H54 (cell line): ENCODE data around the gene SP3.

Experiments
- DNase-seq: peaks from one replicate; pipeline ENCODE4 v3.0.0; 2011; ENCODE audit warnings: low spot score, mixed read lengths; ENCODE audit not compliant: insufficient read length
- FAIRE-seq: peaks from 3 replicates; lab custom pipeline; 2011; peaks lifted over from hg19 to GRCh38; lab: Jason Lieb, UNC
- POLR2A ChIP-seq: IDR thresholded peaks from 2 replicates; pipeline ENCODE4 v1.6.1; 2011; ENCODE audit warnings: low read depth, mild to moderate bottlenecking, low read length

SP3 gene

DNA sequence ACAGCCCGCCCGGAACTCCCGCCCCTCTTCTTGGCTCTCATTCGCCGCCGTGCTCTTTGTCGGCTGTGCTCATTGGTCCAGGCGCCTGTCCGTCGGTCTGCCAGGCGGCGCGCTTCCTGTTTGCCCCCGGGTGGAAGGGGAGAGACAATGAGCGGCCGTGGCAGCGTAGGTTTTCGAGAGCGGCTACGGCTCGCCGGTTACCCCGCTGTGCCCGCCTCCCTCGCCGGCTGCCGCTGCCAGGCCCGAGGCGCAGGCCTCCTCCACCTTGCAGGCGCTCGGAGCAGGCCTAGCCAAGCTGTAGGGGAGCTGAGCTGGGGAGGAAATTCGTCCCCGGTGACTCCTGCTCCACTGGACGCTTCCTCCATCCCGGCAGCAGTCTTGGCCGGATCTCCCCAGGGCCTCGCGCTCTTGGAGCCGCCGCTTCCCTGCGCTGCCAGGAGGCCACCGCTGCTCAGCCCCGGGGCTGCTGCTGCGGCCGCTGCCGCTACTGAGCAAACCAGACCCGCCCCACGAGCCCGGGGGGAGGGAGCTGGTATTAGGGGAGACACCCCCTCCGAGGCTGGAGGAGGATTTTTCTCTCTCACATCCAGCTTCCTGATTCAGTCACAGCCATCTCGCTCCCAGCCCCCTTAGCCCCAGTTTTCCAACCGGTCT lies at the start of gene SP3:
SP3 (minus strand) TSS at position 2 of the 654 bp plus-strand sequence. CDS start 202 bp downstream, outside the sequence.
- FAIRE-seq (peak; percentile 94), DNase-seq (peak; percentile 88)

DNA sequence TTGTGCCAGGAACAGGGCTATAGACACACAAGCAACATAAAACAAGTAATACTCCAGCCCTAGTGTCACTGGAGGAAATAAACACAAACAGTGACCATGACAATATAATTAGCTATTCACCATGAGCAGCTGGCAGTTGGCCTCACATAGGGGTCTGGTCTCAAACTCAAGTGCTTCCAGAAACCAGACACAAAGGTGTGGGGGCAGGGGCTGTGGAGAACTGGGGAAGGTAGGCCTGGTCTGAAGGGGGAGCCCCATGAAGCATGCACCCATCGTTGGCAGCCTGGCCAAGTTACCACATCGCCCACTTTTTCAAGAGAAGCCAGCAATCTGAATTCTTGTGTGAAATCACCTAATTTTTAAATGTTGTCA lies 49.5 kb upstream of the SP3 start:
- no peak for TF ChIP-seq POLR2A
- no peak for DNase-seq
- no peak for FAIRE-seq

More for the DNA sequence above, at the start of gene SP3:
- TF ChIP-seq POLR2A, result peak; percentile 56

DNA sequence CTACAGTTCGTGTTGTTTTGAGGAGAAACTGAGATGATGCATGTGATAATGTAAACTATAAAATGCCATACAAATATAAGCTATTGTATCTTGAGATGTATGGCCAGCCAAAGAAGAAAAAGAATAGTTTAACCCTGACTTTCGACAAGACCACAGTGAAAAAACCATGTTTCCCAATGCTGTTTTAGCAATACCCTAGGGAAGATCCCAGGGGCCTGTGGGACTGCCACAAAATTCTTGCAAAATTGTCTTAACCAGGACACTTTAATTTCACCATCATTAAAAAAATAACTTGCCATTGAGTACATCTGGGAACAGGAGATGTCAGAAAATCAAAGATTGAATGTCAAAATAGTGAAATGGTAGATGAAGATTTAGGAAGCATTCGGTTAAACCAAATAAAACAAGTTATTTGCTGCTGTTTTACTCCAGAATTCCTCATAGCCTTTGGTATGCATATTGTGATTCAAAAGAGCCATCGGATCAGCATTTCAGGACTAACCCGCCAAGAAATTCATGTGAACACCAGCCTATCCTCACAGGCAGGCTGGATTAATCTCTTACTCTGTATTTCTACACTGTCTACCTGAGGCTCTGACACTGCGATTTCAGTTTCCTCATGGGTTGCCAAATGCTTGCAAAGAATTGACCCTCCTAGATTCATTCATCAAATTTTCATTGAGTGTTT lies 49.0 kb upstream of the SP3 start:
- no peak for TF ChIP-seq POLR2A
- DNase-seq (no peak), FAIRE-seq (no peak)

DNA sequence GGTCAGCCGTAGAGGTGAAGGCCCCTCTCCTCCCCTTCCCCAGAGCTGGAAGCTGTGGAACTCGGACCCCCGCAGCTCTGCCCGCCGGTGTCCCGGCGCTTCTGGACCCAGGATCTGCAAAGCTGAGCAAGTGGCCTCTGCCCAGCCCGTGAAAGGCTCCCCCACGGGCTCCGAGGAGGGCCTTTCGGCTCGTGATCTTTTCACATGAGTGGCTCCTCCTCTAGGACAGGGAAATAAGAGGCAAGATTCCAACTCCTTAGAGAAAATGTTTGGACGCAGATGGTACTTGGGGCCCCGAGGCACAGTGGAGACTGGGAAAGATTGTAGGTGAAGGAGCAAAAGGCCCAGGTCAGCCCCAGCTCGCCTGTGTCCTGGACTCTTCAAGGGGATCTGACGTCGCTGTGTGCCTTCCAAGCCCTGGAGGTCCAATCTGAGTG lies 48.2 kb upstream of the SP3 start:
- DNase-seq (no peak), FAIRE-seq (no peak)
- TF ChIP-seq POLR2A, result no peak

DNA sequence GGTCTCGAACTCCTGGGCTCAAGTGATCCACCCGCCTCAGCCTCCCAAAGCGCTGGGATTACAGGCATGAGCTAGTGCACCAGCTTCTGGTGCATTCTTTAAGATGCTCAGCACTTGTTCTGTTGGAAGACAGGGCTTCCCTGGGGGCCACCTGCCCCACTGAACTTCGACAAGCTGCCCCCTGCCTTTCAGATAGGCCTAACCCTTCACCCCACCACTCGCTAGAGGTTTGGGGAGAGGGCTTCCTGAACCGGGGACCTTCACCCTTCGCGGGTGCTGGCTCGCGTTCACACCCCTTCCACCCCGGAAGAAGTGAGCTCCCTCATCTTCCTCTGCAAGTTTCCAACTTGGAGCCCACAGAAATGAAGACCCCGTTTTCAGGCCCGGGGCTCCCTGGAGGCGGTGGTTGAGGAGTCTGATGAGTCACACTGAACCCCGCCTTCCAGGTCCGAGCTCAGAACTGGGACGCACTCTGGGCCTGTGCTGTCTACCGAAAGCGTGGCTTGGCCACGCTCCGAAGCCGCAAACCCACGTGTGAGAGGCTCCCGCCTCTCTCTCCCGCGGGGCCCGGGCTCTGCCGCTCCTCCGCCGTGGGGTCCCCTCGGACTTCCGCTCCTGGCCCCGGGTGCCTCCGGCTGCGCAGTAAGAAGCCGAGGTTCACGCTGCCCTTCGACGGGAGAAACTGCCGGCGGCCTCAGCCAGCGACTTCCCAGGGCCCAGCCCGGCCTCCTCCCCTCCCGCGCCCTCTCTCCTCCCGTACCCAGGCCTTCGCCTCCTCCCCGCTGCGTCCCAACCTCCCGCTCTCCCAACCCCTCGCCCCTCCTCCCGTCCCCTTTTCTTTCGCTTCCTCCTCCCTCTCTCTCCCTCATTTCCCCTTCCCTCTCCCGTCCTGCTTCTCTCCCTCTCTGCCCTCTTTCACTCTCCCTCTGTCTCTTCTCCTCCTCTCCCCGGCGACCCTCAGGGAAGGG lies 47.5 kb upstream of the SP3 start:
- DNase-seq (no peak), FAIRE-seq (no peak)
- no peak for TF ChIP-seq POLR2A

DNA sequence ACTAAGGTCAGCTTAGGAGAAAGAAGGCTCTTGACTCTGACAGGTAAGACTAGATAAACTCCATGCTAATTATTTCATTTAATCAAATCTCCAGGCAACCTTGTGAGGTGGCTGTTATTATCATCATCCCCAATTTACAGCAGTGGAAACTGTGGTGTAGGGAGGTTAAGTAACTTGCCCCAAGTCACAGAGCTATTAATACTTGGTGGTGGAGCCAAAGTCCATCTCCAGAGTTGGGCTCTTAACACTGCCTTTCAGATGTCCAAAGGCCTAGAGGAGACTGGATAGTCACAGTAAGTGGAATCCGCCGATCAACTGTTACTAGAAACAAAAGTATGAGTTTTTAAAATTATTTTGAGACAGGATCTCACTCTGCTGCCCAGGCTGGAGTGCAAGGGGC lies 46.6 kb upstream of the SP3 start:
- no peak for TF ChIP-seq POLR2A
- no peak for FAIRE-seq
- no peak for DNase-seq

DNA sequence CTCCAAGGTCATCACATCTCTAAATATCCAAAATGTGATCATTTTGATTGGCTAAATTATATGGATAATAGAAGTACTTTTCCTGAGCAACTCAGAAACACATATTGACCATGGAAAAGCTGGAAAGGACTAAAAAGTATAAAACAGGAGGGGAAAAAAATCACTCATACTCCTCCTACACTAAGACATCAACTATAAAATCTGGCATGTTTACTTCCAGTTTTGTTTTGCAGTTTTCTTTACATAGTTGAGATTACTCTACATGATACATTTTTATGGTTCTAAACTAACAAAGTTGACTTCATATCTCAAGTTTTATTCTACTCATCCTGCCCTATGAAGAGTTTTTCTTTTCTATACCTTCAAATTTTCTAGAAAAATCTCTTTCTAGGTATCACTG lies 46.0 kb upstream of the SP3 start:
- DNase-seq (no peak), FAIRE-seq (no peak)
- TF ChIP-seq POLR2A, result no peak

DNA sequence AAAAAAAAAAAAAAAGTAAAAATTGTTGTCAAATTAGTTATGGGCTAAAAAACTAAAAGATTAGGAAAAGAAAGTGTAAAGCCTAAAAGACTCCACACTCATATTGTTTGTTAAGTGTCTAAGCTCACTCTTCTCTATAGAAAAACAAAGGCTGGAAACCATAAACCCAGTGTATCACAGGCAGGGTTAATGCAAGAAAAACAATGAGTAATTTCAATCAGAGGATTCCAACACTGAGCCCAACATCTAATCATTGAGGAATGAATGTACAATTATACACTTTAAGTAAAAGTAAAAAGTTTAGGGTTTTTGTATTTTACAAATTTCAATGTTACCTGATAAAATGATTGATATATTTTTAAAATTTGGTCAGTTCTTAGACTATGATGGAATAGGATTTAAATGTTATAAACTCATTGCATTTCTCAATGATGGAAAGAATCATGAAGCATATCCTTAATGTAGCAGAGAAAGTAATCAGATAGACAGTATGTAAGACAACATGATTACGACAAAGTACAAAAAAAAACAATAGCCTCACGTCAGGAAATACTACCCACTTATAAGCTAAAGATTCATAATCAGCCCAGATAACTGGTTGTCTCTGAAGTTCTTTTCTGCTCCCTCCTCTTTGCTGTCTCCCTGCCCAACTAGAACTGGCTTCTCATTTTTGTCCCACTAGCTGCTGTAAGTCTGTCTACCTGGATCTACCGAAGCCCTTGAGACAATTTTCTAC lies 44.5 kb upstream of the SP3 start:
- no peak for DNase-seq
- no peak for TF ChIP-seq POLR2A
- FAIRE-seq, result peak; percentile 83

DNA sequence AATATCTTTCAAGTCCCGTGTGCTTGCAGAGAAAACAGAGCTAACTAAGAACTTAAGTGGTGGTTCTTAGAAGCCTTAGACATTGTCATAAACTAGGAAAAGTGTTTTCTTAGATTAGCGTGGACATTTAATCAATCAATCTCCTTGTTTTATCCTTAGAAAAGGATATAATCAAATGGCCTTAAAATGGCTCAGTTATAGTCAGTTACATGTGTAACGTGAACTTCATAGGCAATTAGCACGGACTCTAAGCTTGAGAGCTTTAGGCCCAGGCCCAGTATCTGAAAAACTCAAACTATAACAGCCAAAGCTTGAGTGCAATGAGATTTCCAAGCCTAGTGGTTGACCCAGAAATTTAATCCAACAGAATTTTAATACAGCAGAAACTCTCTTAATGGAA lies 43.5 kb upstream of the SP3 start:
- FAIRE-seq (no peak), DNase-seq (no peak)
- TF ChIP-seq POLR2A, result no peak

DNA sequence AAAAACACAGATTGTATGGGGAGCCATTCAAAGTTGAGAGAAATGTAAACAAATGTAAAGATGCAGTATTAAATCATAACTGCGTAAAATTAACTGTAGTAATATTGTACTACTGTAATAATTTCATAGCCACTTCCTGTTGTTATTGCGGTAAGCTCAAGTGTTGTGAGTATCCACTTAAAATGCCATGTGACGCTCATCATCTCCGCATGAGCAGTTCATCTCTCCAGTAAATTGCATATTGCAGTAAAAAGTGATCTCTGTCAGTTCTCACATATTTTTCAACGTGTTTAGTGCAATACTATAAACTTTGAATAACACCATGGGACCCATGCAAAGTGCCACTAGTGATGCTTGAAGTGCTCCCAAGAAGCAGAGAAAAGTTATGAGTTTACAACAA lies 41.8 kb upstream of the SP3 start:
- DNase-seq, result no peak
- FAIRE-seq, result no peak
- TF ChIP-seq POLR2A, result no peak

DNA sequence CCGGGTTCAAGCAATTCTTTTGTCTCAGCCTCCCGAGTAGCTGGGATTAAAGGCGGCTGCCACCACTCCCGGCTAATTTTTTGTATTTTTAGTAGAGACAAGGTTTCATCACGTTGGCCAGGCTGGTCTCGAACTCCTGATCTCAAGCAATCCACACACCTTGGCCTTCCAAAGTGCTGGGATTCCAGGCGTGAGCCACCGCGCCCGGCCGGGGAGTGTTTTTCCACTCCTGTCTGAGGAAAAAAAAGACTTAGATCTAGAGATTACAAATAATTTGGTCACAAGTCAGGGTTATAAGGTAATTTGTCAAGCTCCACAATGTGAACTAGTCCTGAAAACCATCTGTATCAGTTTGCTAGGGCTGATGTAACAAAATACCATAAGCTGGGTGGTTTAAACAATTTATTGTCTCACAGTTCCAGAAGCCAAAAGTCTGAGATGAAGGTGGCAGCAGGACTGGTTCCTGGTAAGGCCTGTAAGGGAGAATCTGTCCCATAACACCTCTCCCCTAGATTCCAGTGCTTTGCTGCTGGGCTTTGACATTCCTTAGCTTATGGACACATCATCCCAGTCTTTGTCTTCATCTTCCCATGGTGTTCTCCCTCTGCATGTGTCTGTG lies 40.7 kb upstream of the SP3 start:
- DNase-seq (no peak), FAIRE-seq (no peak)
- TF ChIP-seq POLR2A, result no peak

DNA sequence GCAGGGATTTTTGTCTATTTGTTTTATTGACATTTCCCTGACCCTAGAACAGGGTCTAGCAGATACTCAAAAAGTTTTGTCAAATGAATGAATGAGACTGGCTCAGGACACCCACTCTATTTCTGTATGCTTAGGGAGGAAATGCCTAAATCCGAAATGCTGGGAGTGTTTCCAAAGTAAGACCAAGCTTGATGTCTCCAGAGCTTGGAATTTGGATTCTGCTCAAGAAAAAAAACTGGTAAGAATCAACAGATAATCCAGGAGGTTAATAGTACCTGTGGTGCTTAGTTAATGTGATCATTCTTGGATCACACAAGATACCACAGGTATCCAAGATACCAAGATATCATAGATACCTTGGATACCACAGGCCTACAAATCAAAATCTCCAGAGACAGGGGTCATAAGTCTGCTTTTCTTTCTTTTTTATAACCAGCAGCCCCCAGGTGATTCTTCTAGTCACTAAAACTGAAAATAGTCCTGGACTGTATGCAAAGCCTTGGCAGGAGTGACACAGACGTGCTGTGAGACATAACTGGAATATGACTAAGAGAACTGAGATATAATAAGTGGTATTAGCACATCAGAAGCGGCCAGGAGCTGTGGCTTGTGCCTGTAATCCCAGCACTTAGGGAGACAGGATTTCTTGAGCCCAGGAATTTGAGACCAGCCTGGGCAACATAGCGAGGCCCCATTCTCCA lies 39.9 kb upstream of the SP3 start:
- peak; percentile 78 for FAIRE-seq
- peak; percentile 53 for DNase-seq
- TF ChIP-seq POLR2A, result no peak
